SW 1271 (cell line): ENCODE data around the gene MYLK.
"Not testable (repeated sequence)": the region's sequence is repeated elsewhere in the genome, so short reads cannot be mapped to it uniquely, and the experiment has no call there.

Experiments
- DNase-seq, 2 experiments: peaks; one replicate each; lab custom pipeline; 2025; lab: John Stamatoyannopoulos, UW

The MYLK gene

DNA sequence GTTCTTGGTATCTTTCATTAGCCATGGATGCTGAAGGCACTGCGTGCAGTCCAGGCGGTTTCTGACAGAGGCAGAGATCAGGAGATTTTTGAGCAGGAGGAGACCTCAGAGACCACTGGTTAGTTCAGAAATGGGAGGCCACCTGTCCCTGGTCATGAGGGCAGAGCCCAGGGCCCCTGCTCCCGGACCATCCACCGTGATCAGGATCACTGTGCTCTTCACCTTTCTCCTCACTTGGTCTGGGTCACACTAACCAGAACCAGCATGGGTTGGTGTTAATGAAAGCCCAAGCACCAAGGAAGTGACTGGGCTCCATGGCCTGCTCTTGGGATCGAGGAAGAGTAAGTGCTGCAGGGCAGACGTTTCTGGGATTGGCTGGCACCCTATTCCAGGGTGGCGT, 257.3 kb downstream of the MYLK start:
- no peak for DNase-seq

DNA sequence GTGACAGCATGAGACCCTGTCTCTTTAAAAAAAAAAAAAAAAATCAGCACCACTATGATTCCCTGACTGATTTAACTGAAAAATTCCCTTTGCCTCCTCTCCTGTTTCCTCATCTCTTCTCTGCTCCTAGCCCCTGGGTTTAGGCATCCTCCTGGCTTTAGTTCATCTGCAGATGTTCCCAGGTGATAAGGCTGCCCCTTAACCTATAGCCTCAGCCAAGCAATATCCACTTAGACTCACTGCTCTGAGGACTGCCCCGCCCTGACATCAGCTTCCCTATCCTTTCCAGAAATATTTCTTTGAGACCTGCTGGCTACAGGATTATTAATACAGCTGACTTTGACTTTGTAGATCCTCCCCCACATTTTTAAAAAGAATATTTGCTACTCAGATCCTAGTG, 259.8 kb downstream of the MYLK start:
- no peak for DNase-seq

DNA sequence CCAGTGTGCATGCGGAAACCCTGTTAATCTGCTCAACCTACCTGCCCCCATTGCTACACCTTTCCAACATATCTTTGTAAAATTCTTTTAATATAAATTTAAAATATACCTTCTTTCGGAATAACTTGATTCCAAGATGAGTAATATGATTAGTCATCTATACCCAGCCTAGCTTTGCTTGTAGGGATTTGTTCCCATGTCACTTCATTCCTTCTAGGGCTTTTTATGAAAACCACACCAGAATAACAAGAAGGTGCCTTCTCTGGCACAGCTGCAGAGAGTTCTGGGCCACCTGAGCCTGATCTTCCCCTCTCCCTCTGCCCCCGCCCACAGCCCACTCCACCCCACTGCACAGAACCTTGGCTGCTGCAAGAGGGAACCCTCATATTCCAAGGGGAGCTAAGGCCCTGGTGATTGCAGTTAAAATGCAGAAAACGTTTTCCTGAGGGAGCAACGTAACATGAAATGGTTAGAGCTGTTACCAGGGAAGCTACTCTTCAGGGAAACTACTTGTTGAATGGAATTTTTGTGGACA, 260.7 kb downstream of the MYLK start:
- DNase-seq = no peak

DNA sequence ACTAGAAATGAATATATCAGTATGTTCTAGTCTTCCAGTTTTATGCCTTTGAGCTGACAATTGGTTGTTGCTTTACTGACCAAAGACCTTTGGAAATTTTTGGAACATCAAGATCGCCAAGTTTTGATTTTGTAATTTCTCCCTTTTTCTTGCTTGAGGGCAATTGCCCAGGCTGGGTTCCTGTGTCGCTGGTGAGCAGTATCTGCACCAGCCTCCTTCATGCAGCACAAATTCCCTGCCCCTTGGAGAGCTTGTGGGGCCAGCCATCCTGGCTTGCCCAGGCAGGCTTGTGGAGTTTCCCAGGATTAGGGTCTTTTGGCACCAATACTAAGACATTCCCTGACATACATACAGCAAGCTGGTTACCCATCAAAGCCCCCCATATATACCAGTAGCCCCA, 261.4 kb downstream of the MYLK start:
- DNase-seq = no peak

DNA sequence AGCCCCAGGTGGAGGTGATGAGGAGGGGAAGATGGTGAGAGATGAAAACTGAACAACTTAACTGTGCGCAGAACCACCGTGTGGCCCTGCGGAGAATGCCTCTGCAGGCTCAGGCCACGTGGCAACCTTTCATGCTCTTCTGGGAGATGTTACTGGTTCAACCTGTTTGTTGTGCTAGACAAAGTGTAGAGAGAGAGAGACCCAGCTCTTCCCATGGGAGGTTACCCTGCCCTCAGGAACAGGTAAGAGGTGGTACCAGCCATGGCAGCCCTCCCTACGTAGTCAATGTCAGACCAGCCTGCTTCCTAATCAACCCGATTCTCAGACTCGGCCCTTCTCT, 262.3 kb downstream of the MYLK start:
- DNase-seq = no peak

DNA sequence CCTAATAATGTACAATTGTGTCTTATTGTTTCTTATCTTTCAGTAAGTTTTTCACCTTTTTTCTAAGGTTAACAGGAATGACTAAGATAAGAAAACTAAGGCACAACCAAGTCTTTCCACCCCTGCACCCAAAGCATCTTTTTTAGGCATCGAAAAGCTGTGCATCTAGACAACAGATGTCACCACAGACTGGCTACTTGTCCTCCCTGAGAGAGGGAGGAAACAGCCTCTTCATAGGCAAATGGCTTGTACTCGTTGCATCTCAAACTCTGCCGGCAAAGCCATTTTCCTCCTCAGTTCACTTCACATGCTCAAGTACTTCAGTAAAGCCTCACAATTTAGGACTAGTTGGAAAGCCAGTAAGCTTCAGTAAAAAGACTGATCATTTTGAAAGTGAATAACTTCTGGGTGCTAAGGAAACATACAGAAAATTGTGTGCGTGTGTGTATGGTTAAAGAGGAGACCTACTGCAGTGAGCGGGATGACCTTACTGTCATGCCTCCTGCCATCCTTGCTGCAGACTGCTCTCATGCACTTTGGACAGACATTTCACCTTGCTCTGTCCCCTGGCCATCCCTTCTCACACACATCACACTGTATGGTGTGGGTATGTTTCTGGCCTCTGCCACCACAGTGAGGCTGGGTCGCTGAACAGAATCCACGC, 262.8 kb downstream of the MYLK start:
- DNase-seq = no peak

DNA sequence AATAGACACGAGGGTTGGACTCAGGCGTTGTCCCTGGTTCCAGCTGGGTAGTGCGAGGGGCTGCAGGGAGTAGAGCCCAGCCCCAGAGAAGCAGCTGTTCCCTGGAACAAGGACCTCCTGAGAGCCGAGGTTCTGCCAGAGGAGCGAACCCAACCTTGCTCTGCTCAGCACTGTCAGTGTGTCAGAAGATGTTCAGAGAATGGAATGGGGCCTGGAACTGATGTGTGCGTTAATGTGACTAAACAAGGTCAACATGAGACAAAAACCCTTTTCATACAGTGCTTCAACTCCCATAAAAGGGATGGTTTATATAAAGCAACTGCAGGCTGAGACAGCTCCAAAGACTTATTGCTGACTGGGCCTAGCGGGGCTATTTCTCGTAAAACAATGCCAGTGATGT, 263.8 kb downstream of the MYLK start:
- DNase-seq = no peak

DNA sequence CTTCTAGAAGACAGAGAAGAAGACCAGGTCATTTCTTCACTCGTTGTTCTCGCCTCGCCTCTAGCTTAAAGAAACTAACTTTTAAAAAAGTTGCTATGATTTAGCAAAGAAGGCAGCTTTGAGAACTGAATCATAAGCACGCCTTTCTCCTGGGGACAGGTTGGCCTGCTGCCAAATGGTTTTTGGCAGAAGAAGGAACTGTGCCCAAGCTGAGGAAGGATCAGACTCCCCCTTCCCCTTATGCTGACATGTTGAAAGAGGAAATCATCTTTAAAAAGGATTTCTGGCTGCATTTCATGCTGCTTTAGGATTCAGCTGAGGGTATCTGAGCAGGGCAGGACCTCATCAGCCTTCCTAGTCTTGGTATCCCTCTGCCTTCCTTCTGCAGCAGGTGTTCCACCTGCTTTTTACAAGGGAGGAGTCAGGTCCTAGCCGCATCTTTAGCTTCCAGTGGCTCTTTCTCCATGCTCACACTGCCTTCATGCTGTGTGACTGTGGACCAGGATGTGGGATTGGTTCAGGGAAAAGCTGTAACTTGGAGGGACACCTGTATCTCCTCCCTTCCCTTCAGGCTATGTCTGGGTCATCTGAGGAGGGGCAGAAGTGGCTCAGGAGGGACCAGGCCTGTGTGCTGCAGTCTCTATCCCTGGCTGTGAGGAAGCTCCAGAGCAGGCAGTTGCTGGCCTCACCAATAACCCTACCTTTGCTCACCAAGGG, 265.2 kb downstream of the MYLK start:
- DNase-seq = no peak

DNA sequence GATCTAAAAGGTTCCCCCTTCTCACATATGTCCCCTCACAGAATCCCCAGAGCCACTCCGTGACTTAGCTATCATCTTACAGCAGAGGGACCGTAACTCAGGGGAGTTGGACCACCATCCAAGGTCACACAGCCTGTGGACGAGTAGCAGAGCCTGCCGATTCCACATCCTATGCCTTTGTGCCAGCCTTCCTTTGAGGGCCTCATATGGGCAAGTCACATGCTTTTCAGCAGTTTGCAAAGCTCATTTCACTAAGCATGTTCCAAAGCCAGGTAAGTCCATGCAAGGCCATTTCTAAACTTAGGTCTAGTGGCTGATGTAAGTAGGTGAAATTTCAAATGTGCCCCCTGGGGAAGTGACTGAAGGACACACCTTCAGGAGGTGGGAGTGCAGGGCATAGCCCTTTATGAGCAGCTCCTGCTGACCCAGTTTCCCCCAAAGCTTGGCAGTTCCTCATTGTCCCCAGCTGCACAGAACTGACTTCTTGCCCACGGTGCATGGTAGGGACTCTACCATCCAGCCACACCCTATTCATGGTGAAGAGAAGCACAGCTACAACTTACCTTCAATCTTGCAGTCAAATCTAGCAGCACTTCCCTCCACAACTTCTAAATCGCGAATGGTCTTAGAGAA, 265.9 kb downstream of the MYLK start:
- DNase-seq = no peak

DNA sequence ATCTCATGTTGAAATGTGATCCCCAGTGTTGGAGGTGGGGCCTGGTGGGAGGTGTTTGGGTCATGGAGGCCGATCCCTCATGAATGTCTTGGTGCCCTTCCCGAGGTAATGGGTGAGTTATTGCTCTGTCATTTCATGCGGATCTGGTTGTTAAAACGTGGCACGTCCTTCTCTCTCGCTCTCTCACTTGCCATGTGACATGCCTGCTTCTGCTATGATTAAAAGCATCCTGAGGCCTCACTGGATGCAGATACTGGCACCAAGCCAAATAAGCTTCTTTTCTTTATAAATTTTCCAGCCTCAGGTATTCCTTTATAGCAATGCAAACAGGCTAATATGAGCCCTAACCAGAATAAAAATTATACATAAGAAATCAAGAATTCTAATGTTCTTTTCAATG, 267.5 kb downstream of the MYLK start:
- no peak for DNase-seq

DNA sequence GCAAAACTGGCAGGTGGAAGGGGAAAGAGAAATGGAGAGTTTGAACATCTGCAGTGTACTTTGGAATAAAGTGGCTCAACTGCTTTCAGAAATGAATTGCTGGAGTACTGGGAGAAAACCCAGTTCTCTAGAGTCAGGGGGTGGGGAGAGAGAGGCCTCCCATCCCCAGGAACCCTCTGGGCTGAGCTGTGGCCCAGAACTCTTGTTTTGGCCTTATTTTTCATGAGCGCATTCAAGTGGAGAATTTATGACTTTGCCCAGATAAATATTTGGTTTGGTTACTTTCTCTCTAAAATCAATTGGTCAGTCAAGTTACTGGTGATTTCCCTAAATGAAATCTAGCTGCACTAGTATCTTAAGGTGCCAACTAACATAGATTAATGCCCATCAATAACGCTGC, 270.6 kb downstream of the MYLK start:
- no peak for DNase-seq

DNA sequence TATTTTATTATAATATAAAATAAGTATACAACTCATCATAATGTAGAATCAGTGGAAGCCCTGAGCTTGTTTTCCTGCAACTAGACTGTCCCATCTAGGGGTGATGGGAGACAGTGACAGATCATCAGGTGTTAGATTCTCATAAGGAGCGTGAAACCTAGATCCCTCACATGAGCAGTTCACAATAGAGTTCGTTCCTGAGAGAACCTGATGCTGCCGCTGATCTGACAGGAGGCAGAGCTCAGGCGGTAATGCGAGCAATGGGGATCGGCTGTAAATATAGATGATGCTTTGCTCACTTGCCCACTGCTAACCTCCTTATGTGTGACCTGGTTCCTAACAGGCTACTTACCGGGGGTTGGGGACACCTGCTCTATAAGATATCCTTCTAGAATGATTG, 272.5 kb downstream of the MYLK start:
- DNase-seq = not testable (repeated sequence)

DNA sequence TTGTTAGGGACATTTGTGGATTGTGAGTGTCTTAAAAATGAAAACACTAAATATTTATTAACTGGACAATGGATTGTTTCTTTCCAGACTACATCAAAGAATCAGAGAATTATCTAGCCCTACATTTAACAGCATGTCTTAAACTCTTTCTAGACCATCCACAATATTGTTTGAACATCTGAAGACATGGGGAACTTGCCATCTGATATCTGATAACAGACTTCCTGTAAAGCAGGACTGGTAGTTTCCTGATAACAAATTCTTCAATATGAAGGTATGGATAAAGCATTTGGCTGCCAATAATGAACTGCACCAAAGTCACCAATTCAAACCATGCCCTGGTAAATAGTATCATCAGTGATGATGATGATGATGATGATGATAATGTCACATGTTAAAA, 273.1 kb downstream of the MYLK start:
- no peak for DNase-seq

DNA sequence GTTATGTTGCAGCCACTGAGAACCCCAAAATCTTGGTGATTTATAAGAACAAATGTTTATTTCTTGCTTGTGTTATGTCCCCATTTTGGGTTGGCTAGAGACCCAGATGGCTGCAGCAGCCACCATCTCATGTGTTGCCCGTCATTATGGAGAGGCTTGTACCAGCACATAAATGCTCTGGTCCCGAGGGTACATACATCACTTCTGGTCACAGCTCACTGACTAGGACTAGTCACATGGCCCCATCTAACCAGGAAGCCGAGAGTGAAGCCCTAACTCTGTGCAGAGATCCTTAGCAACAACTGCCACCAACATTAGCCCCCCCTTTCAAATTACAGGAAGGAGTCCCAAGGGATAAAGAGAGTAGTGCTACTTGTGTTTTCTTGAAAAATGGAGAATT, 273.8 kb downstream of the MYLK start:
- no peak for DNase-seq

DNA sequence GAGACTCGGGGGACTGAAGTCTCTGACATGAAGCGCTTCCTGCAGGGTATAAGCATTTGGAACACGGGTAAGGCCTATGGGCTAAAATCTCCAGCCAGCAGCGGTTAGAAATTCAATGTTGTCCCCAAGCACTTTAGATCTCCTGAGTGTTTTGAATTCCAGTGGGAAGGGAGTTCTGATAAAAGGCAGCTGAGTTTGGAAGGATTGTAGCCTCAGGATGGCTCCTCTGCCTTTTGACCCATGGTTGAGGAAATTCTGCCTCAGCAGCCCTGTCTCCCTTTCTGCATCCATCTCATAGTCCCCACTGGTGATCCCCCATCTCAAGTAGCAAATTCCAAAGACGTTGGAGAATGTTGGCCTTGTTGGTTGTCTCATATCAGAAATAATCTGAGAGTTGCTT, 275.1 kb downstream of the MYLK start:
- DNase-seq = no peak

DNA sequence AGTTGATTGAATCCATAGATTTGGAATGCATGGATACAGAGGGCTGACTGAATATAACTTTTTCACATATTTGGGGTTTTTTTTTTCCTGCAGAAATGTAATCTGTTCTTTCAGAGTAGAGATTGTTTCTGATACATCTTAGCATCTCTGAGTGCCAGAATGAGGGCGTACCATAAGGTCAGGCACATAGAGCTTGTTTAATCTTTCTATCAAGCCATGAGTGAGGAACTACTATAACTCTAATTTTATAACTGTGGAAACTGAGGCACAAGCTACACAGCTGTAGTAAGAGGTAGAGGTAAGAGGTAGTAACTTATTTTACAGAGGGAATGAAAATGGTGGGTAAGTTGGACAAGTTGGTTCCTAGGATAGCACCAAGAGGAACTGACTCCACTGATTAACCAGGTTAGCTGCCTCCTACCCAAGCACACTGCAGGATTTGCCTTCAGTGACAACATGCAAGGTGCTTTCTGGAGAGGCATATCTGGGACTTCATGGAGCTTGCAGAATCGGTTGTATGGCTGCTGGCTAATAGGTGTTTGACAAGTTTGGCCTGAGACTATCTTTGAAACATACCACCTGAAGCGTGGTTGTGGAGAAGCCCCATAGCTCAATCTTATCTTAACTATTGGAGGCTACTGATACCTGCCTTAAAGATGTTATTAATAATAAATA, 275.7 kb downstream of the MYLK start:
- no peak for DNase-seq

DNA sequence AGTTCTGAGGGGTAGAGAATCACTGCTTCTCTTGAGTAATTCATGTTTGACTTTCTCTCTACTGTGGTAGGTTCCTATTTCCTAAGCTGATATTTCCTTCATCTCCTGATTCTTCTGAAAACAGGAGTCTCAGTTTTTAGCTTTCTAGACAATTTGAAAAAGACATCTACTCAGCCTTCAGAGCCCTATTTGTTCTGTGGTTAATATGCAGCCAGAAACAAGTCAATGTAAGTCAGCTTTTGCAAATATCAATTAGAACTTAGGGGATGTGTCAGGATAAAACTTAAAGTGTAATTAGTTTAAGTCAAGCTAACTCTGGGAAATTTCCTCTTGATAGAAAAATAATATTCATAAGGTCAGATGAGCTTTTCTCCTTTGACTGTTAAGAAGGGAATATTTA, 277.6 kb downstream of the MYLK start:
- DNase-seq = no peak

DNA sequence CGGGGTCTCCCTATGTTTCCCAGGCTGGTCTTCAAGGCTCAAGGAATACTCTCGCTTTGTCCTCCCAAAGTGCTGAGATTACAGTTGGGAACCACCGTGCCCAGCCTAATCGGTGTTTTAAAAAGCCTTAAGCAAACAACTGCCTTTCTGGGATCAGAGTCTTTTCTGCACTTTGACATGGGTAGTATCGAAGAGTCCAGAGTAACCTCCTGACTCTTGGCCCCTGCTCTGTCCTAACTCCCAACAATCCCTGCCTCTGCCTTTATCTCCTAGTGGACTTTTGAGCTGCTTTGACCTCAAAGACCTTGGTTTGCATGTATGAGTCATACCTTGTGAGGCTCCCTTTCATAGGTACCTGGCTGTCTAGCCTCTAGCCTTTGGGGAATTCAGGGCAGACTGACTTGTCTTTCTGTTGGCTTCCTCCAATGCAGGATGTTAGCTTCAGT, 278.3 kb downstream of the MYLK start:
- DNase-seq = peak; percentile 47 to 67

DNA sequence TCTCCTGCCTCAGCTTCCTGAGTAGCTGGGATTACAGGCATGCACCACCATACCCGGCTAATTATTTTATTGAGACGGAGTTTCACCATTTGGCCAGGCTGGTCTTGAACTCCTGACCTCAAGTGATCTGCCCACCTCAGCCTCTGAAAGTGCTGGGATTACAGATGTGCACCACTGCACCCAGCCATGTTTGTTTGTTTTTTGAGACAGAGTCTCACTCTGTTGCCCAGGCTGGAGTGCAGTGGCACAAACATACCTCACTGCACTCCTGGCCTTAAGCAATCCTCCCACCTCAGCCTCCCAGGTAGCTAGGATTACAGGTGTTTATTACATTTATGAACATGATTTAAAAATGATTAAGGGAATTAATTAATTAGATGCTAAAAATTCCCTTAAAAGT, 281.0 kb downstream of the MYLK start:
- not testable (repeated sequence) for DNase-seq

DNA sequence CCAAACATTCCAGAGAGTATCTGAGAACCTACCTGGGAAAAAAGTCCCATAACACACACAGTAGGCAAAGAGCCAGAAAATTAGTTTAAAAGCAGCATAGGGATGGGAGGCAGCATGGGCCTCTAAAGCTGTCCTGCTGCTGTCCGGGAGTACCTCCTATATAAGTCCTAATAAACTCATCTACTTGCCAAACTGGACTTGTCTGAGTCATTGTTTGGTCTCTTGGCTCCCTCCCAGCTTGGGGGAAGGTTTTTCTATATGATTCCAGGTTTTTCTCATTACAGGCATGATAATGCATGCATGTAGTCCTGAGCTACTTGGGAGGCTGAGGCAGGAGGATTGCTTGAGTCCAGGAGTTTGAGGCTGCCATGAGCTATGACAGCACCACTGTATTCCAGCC, 281.8 kb downstream of the MYLK start:
- peak in 1 of 2 experiments; percentile 35 for DNase-seq

DNA sequence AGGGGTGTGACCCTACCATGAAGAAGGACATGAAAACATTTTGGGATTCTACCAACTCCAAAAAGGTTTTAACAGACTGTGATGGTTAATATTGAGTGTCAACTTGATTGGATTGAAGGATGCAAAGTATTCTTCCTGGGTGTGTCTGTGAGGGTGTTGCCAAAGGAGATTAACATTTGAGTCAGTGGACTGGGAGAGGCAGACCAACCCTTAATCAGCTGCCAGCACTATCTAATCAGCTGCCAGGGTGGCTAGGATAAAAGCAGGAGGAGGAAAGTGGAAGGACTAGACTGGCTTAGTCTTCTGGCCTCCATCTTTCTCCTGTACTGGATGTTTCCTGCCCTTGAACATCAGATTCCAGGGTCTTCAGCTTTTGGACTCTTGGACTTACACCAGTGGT, 283.3 kb downstream of the MYLK start:
- DNase-seq = not testable (repeated sequence)

DNA sequence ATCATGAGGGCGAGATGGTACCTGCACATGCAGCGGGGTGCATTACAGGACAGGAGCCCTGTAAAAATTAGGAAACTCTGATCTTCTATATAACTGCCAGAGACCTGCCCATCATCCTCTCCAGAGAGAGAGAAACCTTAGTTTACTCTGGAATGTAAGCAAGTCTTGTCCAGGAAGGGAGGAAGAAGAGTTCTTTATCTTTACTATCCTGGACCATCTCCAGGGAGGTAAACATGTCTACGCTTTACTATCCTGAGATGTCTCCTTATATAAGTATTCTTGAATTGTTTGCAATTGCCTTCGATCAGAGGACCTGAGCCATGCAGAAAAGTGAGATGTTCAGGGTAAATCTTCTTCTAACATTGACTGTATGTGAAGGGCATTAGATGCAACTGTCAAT, 286.6 kb downstream of the MYLK start:
- no peak for DNase-seq
